NCI-H69 (cell line): ENCODE measurements around the gene M1AP.
A peak's percentile ranks its signal among the peaks of the same experiment; 100 is the strongest.
"Not testable (repeated sequence)": the region's sequence is repeated elsewhere in the genome, so short reads cannot be mapped to it uniquely, and the experiment has no call there.

ENCODE experiments used
- DNase-seq: peaks from one replicate; lab custom pipeline; 2025; lab: John Stamatoyannopoulos, UW

Gene M1AP

GRCh38 chr2:74653589-74653984 lies 5.5 kb upstream of the M1AP start:
- no peak for DNase-seq

DNA sequence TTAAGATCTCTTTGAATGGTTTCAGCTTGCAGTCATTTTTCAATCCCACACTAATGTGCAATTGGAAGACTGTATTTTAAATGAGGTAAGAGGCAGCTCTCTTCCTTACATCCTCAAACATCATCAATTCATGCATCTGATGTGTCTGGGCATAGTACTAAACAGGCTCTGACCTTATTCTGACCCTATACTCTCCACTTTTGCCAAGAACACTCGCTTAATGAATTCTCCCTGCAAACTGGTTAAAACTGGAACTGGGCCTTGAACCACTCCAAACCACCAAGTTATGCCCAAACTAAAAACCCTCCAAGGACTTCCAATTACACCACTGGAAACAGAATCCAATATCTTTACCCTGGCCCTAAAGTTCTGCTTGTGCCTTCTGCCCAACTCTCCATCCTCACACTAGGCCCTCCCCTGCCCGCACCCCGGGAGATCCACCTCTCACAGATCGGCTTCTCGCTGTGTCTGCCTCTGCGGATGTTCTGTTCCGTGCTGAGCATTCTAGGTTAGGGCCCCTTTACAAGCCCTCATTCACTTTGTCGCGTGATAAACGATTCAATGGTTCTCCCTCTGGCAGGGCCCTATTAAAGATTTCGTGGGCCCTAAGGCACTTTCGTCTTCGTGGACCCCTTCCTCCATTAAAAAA lies 1.2 kb downstream of the M1AP start:
- no peak for DNase-seq

DNA sequence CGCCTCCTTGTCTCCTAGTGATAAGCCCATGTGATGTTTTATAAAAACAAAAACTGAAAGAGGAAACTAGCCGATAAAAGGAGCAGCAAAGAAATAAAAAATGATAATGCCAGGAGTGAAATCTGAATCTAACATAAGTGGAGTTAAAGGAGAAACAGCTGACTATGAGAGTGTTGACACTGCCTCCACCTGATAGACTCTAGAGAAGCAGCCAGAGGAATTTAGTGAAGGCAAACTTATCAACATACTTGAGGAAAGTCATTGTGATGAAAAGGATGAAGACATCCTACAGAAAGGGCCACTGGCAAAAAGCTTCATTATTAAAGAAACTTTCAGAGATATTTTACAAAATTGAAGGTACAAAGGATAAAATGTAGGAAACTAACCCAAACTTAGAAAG lies 1.9 kb downstream of the M1AP start:
- DNase-seq: no peak

DNA sequence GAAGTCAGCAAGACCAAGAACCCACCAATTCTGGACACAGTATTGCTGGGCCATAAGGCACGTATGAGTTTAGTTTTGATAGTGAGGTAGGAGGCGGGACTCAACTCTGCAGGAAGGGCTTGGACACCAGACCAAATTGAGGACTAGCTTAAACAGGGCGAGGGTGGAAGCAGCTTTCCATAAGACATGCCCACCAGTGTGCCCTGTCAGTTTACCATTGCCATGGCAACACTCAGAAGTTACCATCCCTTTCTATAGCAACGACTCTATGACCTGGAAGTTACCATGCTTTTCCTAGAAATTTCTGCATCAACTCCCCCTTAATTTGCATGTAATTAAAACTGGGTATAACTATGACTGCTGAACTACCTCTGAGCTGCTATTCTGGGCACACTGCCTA lies 2.8 kb downstream of the M1AP start:
- no peak for DNase-seq

GRCh38 chr2:74639550-74639949 lies 8.6 kb downstream of the M1AP start:
- no peak for DNase-seq

DNA sequence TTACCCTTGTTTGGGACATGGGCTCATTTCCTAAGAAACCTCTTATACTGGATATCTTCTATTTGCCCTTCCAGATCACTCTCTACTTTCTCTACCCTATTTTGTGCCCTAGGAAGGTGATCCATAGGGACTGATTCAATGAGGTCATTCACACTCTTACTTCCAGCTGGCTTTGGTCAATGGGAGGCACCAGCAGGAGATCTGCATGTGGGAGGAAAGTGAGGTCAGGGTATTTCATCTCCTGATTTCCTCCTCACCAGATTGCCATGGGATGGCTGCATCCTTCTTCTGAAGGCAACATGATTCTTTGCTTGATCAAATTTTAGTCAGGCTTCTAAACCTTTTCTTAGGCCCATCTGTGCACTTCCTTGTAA lies 15.2 kb downstream of the M1AP start:
- no peak for DNase-seq

DNA sequence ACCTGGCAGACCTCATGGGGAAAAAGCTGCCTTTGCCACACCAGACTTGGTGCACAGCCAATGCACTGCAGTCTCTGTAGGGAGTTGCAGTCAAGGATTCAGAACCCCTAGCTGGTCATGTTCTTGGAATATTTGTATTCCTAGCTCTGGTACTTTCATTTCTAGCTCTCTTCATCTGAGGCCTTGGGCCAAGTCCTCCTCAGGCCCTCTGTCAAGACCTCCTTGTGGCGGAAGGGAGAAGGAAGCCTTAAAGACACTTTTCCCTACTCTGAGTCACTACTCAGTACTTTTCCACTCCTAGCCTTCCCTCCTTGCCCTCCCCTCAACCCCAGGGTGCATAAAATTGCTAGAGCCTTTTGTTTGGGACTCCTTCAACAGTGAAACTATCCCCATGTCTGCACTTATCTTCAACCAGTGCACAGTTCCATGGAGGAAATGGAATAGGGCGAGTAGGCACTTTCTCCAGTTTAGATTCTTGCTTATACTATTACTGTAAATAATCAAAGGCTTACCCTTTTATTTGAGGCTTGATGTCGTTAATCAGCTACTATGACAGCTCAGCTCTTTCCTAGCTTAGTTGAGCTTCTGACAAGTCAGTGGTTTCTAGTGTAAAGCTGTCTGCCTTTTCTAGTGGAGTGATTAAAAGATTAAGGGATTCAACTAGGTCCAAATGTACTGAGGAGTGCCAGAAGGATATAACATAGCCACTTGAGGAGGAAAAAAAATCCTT lies 15.8 kb downstream of the M1AP start:
- no peak for DNase-seq

DNA sequence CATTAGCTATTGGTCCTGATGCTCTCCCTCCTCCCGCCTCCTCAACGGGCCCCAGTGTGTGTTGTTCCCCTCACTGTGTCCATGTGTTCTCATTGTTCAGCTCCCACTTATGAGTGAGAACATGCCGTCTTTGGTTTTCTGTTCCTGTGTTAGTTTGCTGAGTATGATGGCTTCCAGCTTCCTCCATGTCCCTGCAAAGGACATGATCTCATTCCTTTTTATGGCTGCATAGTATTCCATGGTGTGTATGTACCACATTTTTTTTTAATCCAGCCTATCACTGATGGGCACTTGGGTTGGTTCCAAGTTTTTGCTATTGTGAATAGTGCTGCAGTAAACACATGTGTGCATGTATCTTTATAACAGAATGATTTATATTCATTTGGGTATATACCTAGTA lies 17.7 kb downstream of the M1AP start:
- not testable (repeated sequence) for DNase-seq

DNA sequence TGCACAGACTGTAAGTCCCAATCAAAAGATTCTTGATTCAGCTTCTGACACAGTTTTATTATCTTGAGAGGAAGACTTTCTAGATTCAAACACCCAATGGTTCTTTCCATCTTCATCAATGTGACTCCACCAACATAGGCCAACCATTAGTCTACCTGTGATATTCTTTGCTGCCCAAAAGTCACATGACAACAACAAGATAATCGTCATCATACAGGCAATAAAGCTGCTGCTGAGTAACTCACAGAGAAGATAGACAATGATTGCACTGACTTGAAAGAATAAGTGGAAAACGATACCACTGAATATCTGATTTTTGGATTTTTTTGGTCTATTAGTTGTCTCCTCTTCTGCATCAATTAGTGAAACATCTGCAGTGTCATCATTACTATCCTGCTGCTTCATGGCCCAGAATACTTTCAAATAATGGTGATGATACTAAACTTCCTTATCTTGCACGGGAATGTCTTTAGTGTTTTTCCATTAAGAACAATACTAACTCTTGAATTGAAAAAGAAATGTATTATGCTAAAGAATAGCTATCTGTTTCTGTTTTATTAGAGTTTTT lies 19.5 kb downstream of the M1AP start:
- DNase-seq: no peak

DNA sequence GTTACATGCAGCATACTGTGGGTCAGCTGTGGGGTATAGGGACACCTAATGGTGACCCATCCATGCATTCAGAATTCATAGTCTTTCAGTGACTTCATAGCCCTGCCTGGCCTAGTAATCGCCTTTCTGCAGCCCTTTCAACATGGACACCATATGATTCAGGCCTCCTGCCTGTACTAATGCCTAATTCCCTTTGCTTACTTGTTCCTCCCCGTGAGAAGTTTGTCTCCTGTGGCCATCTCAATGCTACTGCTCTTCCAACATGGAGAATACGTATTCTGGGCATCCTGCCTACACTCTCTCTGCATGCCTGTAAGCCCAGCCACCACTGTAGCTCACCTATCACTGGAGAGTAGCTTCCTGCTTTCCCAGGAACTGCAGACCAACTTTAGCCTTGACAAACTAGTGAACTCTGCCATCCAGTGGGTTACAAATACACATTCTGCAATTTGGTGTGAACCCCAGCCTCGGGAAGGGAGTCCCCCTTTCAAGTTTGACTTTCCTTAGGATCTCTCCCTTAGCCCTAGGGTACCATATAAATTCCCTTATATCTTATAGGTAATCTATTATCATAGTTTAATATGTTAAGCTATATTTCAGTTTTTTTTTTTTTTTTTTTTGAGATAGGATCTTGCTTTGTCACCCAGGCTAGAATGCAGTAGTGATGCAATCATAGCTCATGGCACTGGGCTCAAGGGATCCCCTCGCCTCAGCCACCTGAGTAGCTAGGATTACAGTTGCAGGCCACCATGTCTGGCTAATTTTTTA lies 22.3 kb downstream of the M1AP start:
- no peak for DNase-seq

GRCh38 chr2:74620671-74621070 lies 27.5 kb downstream of the M1AP start:
- DNase-seq: no peak

GRCh38 chr2:74619651-74620297 lies 28.4 kb downstream of the M1AP start:
- no peak for DNase-seq

- no peak for DNase-seq
Measured at GRCh38 chr2:74618410-74619083, 29.6 kb downstream of the M1AP start.

- no peak for DNase-seq
Measured at GRCh38 chr2:74617122-74617521, 31.0 kb downstream of the M1AP start.

DNA sequence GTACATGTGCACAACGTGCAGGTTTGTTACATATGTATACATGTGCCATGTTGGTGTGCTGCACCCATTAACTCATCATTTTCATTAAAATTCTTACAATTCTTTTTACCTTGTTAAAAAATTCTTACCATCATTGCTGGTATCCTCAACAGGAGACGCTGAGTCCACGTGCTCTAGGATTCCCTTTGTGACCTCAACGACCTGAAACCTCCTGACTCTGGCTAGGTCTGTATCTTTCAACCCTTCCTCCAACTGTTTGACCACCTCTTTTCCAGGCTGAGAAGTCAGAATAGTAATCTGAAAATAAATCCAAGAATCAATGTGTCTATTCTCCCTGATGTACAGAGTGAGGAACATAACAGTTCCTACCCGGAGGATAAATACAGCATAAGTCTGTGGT lies 41.2 kb downstream of the M1AP start:
- no peak for DNase-seq

DNA sequence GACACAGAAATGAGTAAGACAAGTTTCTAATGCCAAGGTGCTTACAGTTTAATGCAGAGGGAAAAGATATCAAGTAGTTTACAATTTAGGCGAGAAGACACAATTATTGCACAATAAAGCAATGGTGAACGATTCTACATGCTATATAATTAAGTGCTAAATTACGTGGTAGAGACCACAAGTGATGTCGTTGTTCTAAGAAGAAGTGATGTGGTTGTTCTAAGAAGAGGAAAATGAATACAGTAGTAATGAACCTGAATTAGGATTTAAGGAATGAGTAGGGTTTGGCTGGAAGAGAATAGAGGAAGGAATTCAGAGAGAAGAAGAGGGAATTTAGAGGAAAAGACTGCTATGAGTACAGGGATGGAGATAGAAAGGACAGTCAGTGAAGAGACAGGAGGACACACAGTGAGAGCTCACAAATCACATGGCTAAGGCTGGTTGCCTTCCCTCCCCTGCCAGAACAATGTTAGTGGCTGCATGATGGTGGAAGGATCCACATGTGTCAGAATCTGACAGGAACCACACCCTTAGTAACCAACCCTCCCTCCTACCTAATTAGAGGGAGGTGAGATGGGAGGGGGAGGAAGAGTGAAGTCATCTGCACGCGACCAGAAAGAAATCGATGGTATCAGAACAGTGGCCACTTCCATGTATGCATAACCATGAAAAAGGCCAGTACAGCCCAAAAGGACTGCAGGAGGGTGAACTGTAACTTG lies 44.7 kb downstream of the M1AP start:
- peak; percentile 32 for DNase-seq

GRCh38 chr2:74602586-74603281 lies 45.4 kb downstream of the M1AP start:
- no peak for DNase-seq

- no peak for DNase-seq
Measured at GRCh38 chr2:74599676-74600075, 48.5 kb downstream of the M1AP start.

- DNase-seq: peak; percentile 69
Measured at GRCh38 chr2:74597410-74597809, 50.7 kb downstream of the M1AP start.

GRCh38 chr2:74596584-74596983 lies 51.5 kb downstream of the M1AP start:
- DNase-seq: no peak
